Neuronal stem cell (in vitro differentiated cells): ENCODE results near the gene LGR5.

Experiments used
- DNase-seq: peaks from one replicate; pipeline ENCODE4 v3.0.0-alpha.2; 2013; ENCODE audit warnings: low spot score
- H2AFZ ChIP-seq: one replicate; pipeline ENCODE4 v1.6.1; 2013; ENCODE audit warnings: mild to moderate bottlenecking, low read length, inconsistent platforms
- H2AK5ac ChIP-seq: 2 replicates; pipeline ENCODE4 v1.6.1; 2013; ENCODE audit warnings: low read depth, mild to moderate bottlenecking, inconsistent platforms, low read length, moderate library complexity, mixed read lengths
- H2BK120ac ChIP-seq: 2 replicates; pipeline ENCODE4 v1.6.1; 2013; ENCODE audit warnings: low read depth, mild to moderate bottlenecking, inconsistent platforms, low read length, moderate library complexity, mixed read lengths
- H2BK12ac ChIP-seq: one replicate; pipeline ENCODE4 v1.6.1; 2013; ENCODE audit warnings: low read length, inconsistent platforms
- H2BK15ac ChIP-seq: 2 replicates; pipeline ENCODE4 v1.6.1; 2013; ENCODE audit warnings: mild to moderate bottlenecking, low read length, inconsistent platforms, mixed read lengths
- H2BK5ac ChIP-seq: one replicate; pipeline ENCODE4 v1.6.1; 2013; ENCODE audit warnings: inconsistent platforms, mild to moderate bottlenecking, low read length, moderate library complexity
- H3K14ac ChIP-seq: one replicate; pipeline ENCODE4 v1.6.1; 2013; ENCODE audit warnings: low read length, inconsistent platforms
- H3K18ac ChIP-seq: 2 replicates; pipeline ENCODE4 v1.6.1; 2013; ENCODE audit warnings: low read length, inconsistent platforms
- H3K23ac ChIP-seq: 2 replicates; pipeline ENCODE4 v1.6.1; 2013; ENCODE audit warnings: low read depth, mild to moderate bottlenecking, mixed read lengths, low read length, inconsistent platforms; ENCODE audit not compliant: poor library complexity
- H3K27ac ChIP-seq: replicated peaks from 3 replicates; pipeline ENCODE4 v1.5.1; 2013; ENCODE audit warnings: low read length, inconsistent platforms
- H3K27me3 ChIP-seq, 3 experiments: 2 replicates each; pipeline ENCODE4 v1.6.1; 2013; ENCODE audit warnings: low read length in 3 of 3, mild to moderate bottlenecking in 2 of 3, inconsistent platforms in 1 of 3, low read depth in 1 of 3, mixed read lengths in 1 of 3, moderate library complexity in 1 of 3; ENCODE audit not compliant: control insufficient read depth in 3 of 3, insufficient read depth in 3 of 3
- H3K36me3 ChIP-seq, 2 donors: replicated peaks in 1 of 2; 2 replicates each; pipeline ENCODE4 v1.6.1; 2013; ENCODE audit warnings: low read length in 2 of 2; ENCODE audit not compliant: control insufficient read depth in 2 of 2, insufficient read depth in 2 of 2
- H3K4ac ChIP-seq: 2 replicates; pipeline ENCODE4 v1.6.1; 2013; ENCODE audit warnings: inconsistent platforms, mild to moderate bottlenecking, low read length, moderate library complexity
- H3K4me1 ChIP-seq, 2 donors: 1 replicate in 1 of 2; 2 replicates in 1 of 2; pipeline ENCODE4 v1.6.1; 2013; ENCODE audit warnings: low read length in 2 of 2, low read depth in 1 of 2; ENCODE audit not compliant: control insufficient read depth in 2 of 2, insufficient read depth in 1 of 2
- H3K4me2 ChIP-seq: one replicate; pipeline ENCODE4 v1.6.1; 2013; ENCODE audit warnings: mild to moderate bottlenecking, low read length, inconsistent platforms; ENCODE audit not compliant: insufficient read depth, poor library complexity, severe bottlenecking
- H3K4me3 ChIP-seq, 2 donors: 2 replicates each; pipeline ENCODE4 v1.5.1; 2013; ENCODE audit warnings: low read length in 2 of 2, mild to moderate bottlenecking in 2 of 2, inconsistent platforms in 1 of 2, moderate library complexity in 1 of 2
- H3K79me1 ChIP-seq: one replicate; pipeline ENCODE4 v1.6.1; 2013; ENCODE audit warnings: low read depth, mild to moderate bottlenecking, inconsistent platforms, low read length, moderate library complexity
- H3K9ac ChIP-seq: one replicate; pipeline ENCODE4 v1.6.1; 2013; ENCODE audit warnings: mild to moderate bottlenecking, low read depth, low read length, inconsistent platforms; ENCODE audit not compliant: poor library complexity
- H3K9me3 ChIP-seq, 2 donors: replicated peaks in 1 of 2; 2 replicates each; pipeline versions ENCODE3 to v1.6.1; 2013; ENCODE audit warnings: low read length in 2 of 2, mild to moderate bottlenecking in 2 of 2, inconsistent platforms in 1 of 2, low read depth in 1 of 2, mixed read lengths in 1 of 2, moderate library complexity in 1 of 2; ENCODE audit not compliant: control insufficient read depth in 2 of 2, insufficient read depth in 1 of 2
- H4K8ac ChIP-seq: one replicate; pipeline ENCODE4 v1.6.1; 2013; ENCODE audit warnings: low read depth, mild to moderate bottlenecking, inconsistent platforms, low read length, moderate library complexity
- H4K91ac ChIP-seq: one replicate; pipeline ENCODE4 v1.6.1; 2013; ENCODE audit warnings: low read length, low read depth, mild to moderate bottlenecking, inconsistent platforms; ENCODE audit not compliant: poor library complexity
- WGBS, 2 donors: extraction: QIAGEN DNeasy Blood & Tissue Kit; methylation state at CpG; one replicate each; pipeline ENCODE4 v1.1.7; 2013; ENCODE audit warnings: missing lambda C conversion rate in 2 of 2, mixed read lengths in 1 of 2; ENCODE audit not compliant: insufficient read length in 2 of 2, insufficient replicate concordance in 1 of 2; ENCODE audit errors: extremely low coverage in 2 of 2; 5-methylcytosine and 5-hydroxymethylcytosine counted together

LGR5 gene

DNA sequence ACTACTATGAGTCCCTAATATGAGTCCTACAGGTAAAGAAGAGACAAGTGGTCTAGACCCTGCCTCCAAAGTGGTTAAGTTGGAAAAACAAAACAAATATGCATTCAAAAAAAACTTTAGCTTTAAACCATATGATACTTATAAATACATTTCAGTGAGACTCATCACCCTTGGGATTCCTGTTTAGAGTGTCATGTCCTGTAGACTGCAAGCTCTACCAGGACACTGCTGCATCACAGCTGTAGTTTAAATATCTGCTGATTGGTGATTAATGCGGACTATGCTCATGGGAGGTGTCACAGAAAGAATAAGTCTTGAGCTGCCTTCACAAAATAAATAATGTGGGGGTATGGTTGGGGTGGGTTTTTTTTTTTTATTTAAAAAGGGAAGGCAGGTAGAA is 8.8 kb upstream of the LGR5 start:
- no peak for DNase-seq
- Histone ChIP-seq H3K79me1 (no peaks in the 10 kb centered on the region), H3K14ac (no peak overlapping the region), H3K4me3 (no peak overlapping the region), H3K18ac (no peak overlapping the region), H2BK12ac (no peak overlapping the region), H3K4me2 (no peak overlapping the region), H3K4me1 (no peaks in the 10 kb centered on the region), H3K27ac (no peak overlapping the region), H3K27me3 (peaks cover 0 to 7% (median 0%) of the 10 kb centered on the region in 3 experiments), H3K23ac (no peak overlapping the region), H2AFZ (no peak overlapping the region), H2BK5ac (no peak overlapping the region), H3K4ac (no peak overlapping the region), H3K9ac (no peak overlapping the region), H2BK120ac (no peak overlapping the region), H4K8ac (no peak overlapping the region), H2BK15ac (no peak overlapping the region), H3K9me3 (no peaks in the 10 kb centered on the region), H4K91ac (no peak overlapping the region), H2AK5ac (no peak overlapping the region), H3K36me3 (no peaks in the 10 kb centered on the region)
- WGBS, 2 donors, result no CpG with 5 or more reads among the region's 1 CpG

DNA sequence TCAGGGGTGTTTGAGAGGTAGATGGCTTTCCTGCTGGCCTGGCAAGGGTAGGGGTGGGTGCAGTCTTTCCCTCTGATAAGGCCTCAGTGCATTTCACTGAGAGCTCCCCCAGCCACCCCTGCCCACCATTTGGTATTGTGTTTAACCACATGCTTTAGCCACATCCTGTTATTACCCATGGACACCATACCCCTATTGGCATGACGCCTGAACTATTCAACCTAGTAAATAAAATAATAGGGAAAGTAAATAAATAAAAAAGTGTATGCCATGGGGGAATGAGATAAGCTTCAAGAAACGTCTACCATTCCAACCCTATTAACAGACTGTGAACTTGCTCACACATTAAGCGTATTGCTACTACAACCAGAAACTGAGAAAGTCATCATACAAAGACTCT is 7.6 kb upstream of the LGR5 start:
- H3K27me3 ChIP-seq, result peaks cover 0 to 9% (median 0%) of the 10 kb centered on the region in 3 experiments
- H3K4me2 ChIP-seq, result no peak overlapping the region
- H2BK15ac ChIP-seq, result no peak overlapping the region
- no peak overlapping the region for H3K23ac ChIP-seq
- H3K4me3 ChIP-seq, result no peak overlapping the region
- no peak overlapping the region for H3K18ac ChIP-seq
- no peak overlapping the region for H4K8ac ChIP-seq
- no peak overlapping the region for H3K9ac ChIP-seq
- H3K79me1 ChIP-seq, result no peaks in the 10 kb centered on the region
- DNase-seq, result no peak
- no peak overlapping the region for H2BK120ac ChIP-seq
- H3K4ac ChIP-seq, result no peak overlapping the region
- no peak overlapping the region for H2BK12ac ChIP-seq
- no peak overlapping the region for H2AFZ ChIP-seq
- no CpG with 5 or more reads among the region's 3 CpGs for WGBS, 2 donors
- H2BK5ac ChIP-seq, result no peak overlapping the region
- H4K91ac ChIP-seq, result no peak overlapping the region
- H3K36me3 ChIP-seq, result no peaks in the 10 kb centered on the region
- no peak overlapping the region for H3K27ac ChIP-seq
- H2AK5ac ChIP-seq, result no peak overlapping the region
- H3K4me1 ChIP-seq, result no peaks in the 10 kb centered on the region
- peaks cover 5 to 7% of the 10 kb centered on the region in 2 donors for H3K9me3 ChIP-seq
- no peak overlapping the region for H3K14ac ChIP-seq

DNA sequence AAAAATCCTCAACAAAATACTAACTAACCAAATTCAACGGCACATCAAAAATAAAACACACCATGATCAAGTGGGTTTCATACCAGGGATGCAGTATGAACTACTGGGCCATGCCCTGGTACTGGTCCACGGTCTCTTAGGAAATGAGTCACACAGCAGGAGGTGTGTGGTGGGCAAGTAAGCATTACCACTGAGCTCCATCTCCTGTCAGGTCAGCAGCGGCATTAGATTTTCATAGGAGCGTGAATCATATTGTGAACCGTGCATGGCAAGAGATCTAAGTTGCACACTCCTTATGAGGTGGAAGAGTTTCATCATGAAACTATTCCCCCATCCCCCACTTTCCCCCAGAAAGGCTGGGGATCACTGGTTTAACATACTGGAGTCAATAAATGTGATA is 6.7 kb upstream of the LGR5 start:
- no peak overlapping the region for H3K18ac ChIP-seq
- H4K91ac ChIP-seq, result no peak overlapping the region
- H3K9me3 ChIP-seq, result peaks cover 5 to 7% of the 10 kb centered on the region in 2 donors
- no peak overlapping the region for H3K9ac ChIP-seq
- DNase-seq, result no peak
- H3K14ac ChIP-seq, result no peak overlapping the region
- no peak overlapping the region for H2BK120ac ChIP-seq
- no peak overlapping the region for H3K27ac ChIP-seq
- no peak overlapping the region for H2AK5ac ChIP-seq
- H2BK12ac ChIP-seq, result no peak overlapping the region
- H3K36me3 ChIP-seq, result no peaks in the 10 kb centered on the region
- H3K4me3 ChIP-seq, result no peak overlapping the region
- H3K23ac ChIP-seq, result no peak overlapping the region
- 100% methylated on average over 1 of the region's 5 CpGs; no CpG with 5 or more reads in 1 of the 2 donors for WGBS, 2 donors
- no peak overlapping the region for H2BK15ac ChIP-seq
- H3K79me1 ChIP-seq, result no peaks in the 10 kb centered on the region
- H2AFZ ChIP-seq, result no peak overlapping the region
- no peak overlapping the region for H4K8ac ChIP-seq
- no peak overlapping the region for H2BK5ac ChIP-seq
- peaks cover 0 to 18% (median 0%) of the 10 kb centered on the region in 3 experiments for H3K27me3 ChIP-seq
- H3K4me1 ChIP-seq, result no peaks in the 10 kb centered on the region
- no peak overlapping the region for H3K4ac ChIP-seq
- H3K4me2 ChIP-seq, result no peak overlapping the region

DNA sequence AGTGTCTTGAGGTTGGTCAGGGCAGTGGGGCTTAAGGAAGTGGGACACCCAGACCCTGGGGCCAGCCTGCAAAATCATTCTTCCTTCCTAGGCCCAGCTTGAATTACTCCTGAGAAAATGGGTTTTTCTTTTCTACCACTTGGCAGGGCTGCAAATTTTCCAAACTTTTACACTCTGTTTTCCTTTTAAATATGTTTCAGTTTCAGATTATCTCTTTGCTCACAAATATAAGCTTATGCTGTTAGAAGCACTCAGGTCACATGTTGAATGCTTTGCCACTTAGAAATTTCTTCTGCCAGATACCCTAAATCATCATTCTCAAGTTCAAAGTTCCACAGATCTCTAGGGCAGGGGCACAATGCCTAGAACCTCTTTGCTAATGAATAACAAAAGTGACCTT is 2.9 kb upstream of the LGR5 start:
- H3K14ac ChIP-seq, result no peak overlapping the region
- H4K91ac ChIP-seq, result no peak overlapping the region
- peaks cover 5 to 7% of the 10 kb centered on the region in 2 donors for H3K9me3 ChIP-seq
- H3K79me1 ChIP-seq, result no peaks in the 10 kb centered on the region
- H3K4me3 ChIP-seq, result no peak overlapping the region
- H2BK12ac ChIP-seq, result no peak overlapping the region
- H3K23ac ChIP-seq, result no peak overlapping the region
- H2BK15ac ChIP-seq, result no peak overlapping the region
- H3K18ac ChIP-seq, result no peak overlapping the region
- H3K4ac ChIP-seq, result no peak overlapping the region
- H2BK120ac ChIP-seq, result no peak overlapping the region
- no peak overlapping the region for H2AFZ ChIP-seq
- H3K27me3 ChIP-seq, result peaks cover 6 to 45% (median 30%) of the 10 kb centered on the region in 3 experiments
- H2AK5ac ChIP-seq, result no peak overlapping the region
- H3K9ac ChIP-seq, result no peak overlapping the region
- no peaks in the 10 kb centered on the region for H3K36me3 ChIP-seq
- H2BK5ac ChIP-seq, result no peak overlapping the region
- H3K4me1 ChIP-seq, result peaks cover 0 to 3% of the 10 kb centered on the region in 2 donors
- H3K4me2 ChIP-seq, result no peak overlapping the region
- DNase-seq, result no peak
- no peak overlapping the region for H3K27ac ChIP-seq
- H4K8ac ChIP-seq, result no peak overlapping the region
